ENCODE measurements around the gene CNTNAP5.

GRCh38 chr2:124536591-124536990 lies 511.5 kb downstream of the CNTNAP5 start:
- no peak for TF ChIP-seq SIN3A (IDR thresholded peaks at IDR 0.05; ENCODE audit: borderline replicate concordance, insufficient read depth, low read depth, low read length)
- no peak for TF ChIP-seq CTCF (IDR thresholded peaks at IDR 0.05)
- TF ChIP-seq POLR2AphosphoS5 (IDR thresholded peaks at IDR 0.05; ENCODE audit: low read depth, low read length), result no peak
- no peak for TF ChIP-seq REST (IDR thresholded peaks at IDR 0.05; ENCODE audit: insufficient read depth in 1 of 2, low read depth in 2 of 2, low read length in 1 of 2)
- no peak for TF ChIP-seq TCF7L2 (IDR thresholded peaks at IDR 0.05; ENCODE audit: low read depth, low read length)
